ENCODE results near the gene MCM3AP. TPM values are rescaled to one million over a fixed set of nuclear protein-coding genes. Genes with fewer than 3 reads are reported as not detected.
A peak's percentile ranks its signal among the peaks of the same experiment; 100 is the strongest.

The MCM3AP gene
- total RNA-seq, 4 donors from 2014 or later = 58.6 to 89.2 (median 81.9) TPM

DNA sequence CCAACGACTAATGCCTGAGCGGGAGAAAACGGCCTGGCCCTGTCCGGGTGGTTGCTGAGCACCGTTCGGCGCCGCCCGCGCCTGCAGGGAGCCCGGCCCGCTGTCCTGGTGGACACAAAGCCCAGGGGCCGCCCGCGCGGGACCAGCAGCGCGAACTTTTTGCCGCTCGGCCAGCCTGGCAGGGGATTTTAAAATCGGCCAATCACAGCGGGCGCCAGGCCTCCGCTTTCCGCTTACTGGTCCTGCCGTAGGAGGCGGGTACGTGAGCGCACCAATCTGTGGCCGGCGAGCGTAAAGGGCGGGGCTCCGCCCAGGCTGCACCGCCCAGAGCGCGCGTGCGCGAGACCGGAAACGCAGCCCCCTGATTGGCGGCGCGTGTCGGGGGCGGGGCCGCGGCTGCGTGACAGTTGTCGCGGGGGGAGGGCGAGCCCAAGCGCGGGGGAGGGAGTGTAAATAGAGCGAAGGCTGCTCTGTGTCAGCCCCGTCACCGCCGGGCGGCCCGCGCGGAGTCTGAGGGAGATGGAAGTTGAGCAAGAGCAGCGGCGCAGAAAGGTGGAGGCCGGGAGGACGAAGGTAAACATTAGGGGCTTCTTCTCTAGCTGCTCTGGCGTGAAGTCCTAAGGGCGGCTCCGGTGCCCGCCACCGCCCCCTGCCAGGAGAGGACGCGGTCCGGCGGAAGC is 38.4 kb upstream of the MCM3AP start, which contains the start of the genes C21orf58 and PCNT:
Gene C21orf58 (minus strand): TSS at position 161 of the 680 bp plus-strand sequence. CDS start 1,132 bp downstream, outside the sequence.
Gene PCNT (plus strand): TSS at position 447 of the 680 bp plus-strand sequence. CDS start 73 bp downstream, at position 520.
- Histone ChIP-seq H3K4me1 (peaks cover 18 to 31% (median 28%) of the 10 kb centered on the region in 4 donors), H3K27ac (replicated peaks in 1 of 4) (peak within 1 kb of the TSS; percentile 98 to 100 (median 99)), H3K4me3 (peak within 1 kb of the TSS; percentile 95 to 99 (median 98)), H3K9me3 (no peaks in the 10 kb centered on the region), H3K27me3 (no peaks in the 10 kb centered on the region), H3K36me3 (peaks cover 0 to 20% (median 15%) of the 10 kb centered on the region in 4 donors)
- intact Hi-C loops (cut with DNase I) = loop anchor here (2.0 to 10.0 kb wide), 4 partner anchors 39 to 349 kb away; partner anchors contain the start of genes DIP2A, LSS and MCM3AP
- TF ChIP-seq EP300 (IDR thresholded peaks at IDR 0.05) = no peak
- peak in 1 of 2 donors; percentile 83 for TF ChIP-seq POLR2AphosphoS5 (IDR thresholded peaks at IDR 0.05)
- WGBS = 0% methylated on average over 10 of the region's 76 CpGs
- DNase-seq (ENCODE audit: extremely low spot score) = peak; percentile 99

DNA sequence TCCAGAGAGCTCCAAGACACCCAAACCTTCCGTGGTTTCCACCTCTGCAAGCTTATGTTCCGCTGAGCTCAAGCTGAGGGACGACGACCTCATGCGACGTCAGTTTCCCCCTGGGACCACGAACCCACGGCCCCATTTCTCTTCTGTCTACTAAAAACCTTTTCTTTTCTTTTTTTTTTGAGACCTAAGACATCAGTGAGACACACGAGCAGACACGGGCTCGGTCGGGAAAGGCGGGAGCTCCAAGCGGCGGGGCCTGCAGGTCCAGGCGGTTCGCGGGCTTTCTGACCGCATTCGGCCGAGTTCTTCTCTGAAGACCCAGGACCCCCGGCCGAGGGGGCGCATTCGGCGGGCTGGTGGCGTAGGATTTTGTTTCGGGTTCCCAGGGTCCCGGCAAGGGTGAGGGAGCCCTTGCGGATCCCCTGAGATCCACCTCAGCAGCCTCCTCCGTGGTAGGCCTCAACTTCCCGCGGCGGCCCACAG is 37.9 kb upstream of the MCM3AP start:
- no peaks in the 10 kb centered on the region for H3K9me3 ChIP-seq
- DNase-seq (ENCODE audit: extremely low spot score) = no peak
- peaks cover 23 to 31% (median 28%) of the 10 kb centered on the region in 4 donors for H3K4me1 ChIP-seq
- peaks cover 0 to 14% (median 11%) of the 10 kb centered on the region in 4 donors for H3K36me3 ChIP-seq
- H3K27me3 ChIP-seq = no peaks in the 10 kb centered on the region
- peak overlapping the region; percentile 95 to 99 (median 98) for H3K4me3 ChIP-seq
- TF ChIP-seq, protein P1, sequence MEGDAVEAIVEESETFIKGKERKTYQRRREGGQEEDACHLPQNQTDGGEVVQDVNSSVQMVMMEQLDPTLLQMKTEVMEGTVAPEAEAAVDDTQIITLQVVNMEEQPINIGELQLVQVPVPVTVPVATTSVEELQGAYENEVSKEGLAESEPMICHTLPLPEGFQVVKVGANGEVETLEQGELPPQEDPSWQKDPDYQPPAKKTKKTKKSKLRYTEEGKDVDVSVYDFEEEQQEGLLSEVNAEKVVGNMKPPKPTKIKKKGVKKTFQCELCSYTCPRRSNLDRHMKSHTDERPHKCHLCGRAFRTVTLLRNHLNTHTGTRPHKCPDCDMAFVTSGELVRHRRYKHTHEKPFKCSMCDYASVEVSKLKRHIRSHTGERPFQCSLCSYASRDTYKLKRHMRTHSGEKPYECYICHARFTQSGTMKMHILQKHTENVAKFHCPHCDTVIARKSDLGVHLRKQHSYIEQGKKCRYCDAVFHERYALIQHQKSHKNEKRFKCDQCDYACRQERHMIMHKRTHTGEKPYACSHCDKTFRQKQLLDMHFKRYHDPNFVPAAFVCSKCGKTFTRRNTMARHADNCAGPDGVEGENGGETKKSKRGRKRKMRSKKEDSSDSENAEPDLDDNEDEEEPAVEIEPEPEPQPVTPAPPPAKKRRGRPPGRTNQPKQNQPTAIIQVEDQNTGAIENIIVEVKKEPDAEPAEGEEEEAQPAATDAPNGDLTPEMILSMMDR (IDR thresholded peaks at IDR 0.05) = no peak
- TF ChIP-seq POLR2A (IDR thresholded peaks at IDR 0.05; ENCODE audit: low read depth) (no peak), POLR2AphosphoS5 (IDR thresholded peaks at IDR 0.05) (no peak), EP300 (IDR thresholded peaks at IDR 0.05) (no peak)
- peak overlapping the region; percentile 43 to 99 (median 98) for H3K27ac ChIP-seq (replicated peaks in 1 of 4)
- WGBS = 2% methylated on average over 25 of the region's 34 CpGs
- intact Hi-C loops (cut with DNase I) = loop anchor here (10.0 kb wide), 2 partner anchors 132 to 348 kb away; partner anchors contain the start of gene DIP2A

DNA sequence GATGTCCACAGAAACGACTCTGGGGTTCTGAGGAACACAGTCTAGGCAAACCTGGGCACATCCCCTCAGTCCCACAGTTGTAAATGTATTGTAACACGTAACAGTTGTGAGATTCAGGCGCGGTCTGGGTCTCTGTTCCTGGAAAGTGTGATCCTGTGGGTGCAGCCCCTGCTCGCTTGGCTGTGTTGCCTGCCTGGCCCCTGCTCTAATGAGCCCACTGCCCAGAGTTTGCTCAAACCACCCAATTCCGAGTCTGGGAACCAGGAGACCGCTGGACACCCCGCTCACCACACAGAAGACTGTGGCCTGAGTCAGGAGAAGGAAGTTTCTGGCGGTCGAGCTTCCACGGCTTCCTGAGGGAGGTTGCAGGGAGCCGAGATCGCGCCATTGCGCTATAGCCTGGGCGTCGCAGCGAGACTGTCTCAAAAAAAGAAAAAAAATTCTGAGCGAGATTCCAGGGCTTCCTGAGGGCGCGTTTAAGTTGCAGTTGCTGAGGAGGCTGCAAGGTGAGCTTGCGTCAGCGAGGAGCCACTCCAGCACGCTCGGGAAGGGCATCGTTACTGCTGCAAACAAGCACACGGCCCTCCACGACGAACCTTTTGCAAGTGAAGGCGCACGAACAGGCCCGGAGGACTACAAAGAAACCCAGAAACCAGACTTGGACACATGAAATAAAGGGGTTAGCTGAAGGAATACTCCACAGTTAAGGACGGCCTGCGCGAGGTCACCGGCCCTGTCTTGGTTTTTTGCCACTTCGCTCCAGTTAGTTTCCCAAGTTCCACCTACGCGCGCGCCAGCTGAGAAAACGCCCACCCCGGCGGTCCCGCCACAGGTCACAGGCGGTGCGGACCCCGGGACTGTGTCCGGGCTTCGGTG is 37.2 kb upstream of the MCM3AP start:
- Histone ChIP-seq H3K4me3 (peak overlapping the region; percentile 95 to 99 (median 98)), H3K9me3 (no peaks in the 10 kb centered on the region), H3K36me3 (peaks cover 0 to 8% (median 5%) of the 10 kb centered on the region in 4 donors), H3K27ac (replicated peaks in 1 of 4) (peak overlapping the region in 2 of 4 donors; percentile 98 to 99), H3K27me3 (no peaks in the 10 kb centered on the region), H3K4me1 (peaks cover 27 to 31% (median 29%) of the 10 kb centered on the region in 4 donors)
- 6% methylated on average over 31 of the region's 50 CpGs for WGBS
- TF ChIP-seq, protein P1 (IDR thresholded peaks at IDR 0.05) = no peak
- TF ChIP-seq POLR2AphosphoS5 (IDR thresholded peaks at IDR 0.05) (no peak), EP300 (IDR thresholded peaks at IDR 0.05) (no peak), POLR2A (IDR thresholded peaks at IDR 0.05; ENCODE audit: low read depth) (no peak)
- DNase-seq (ENCODE audit: extremely low spot score) = no peak
- intact Hi-C loops (cut with DNase I) = loop anchor here (10.0 kb wide), 2 partner anchors 132 to 348 kb away; partner anchors contain the start of gene DIP2A

DNA sequence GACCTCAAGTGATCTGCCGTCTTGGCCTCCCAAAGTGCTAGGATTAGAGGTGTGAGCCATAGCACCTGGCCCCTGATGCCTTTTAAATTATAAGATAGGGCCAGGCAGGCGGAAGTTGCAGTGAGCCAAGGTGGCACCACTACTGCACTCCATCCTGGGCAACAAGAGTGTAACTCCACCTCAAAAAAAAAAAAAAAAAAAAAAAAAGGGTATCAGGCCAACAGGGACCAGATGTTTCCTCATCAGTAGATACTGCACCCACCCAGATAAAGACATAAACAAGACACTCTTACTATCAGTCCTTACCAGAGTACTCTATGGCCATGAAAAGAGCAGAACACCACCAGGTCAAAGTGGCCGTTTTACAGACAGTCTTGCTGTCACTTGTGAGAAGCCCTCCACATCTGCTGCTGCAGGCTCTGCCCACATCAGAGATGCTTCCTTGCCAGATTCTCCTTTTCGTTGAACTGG is 35.0 kb upstream of the MCM3AP start:
- H3K27ac ChIP-seq (replicated peaks in 1 of 4) = no peak overlapping the region
- H3K27me3 ChIP-seq = no peaks in the 10 kb centered on the region
- intact Hi-C loops (cut with DNase I) = loop anchor here (10.0 kb wide), 2 partner anchors 134 to 346 kb away; partner anchors contain the start of gene DIP2A
- DNase-seq (ENCODE audit: extremely low spot score) = no peak
- H3K36me3 ChIP-seq = no peaks in the 10 kb centered on the region
- H3K4me1 ChIP-seq = peaks cover 17 to 24% (median 20%) of the 10 kb centered on the region in 4 donors
- no peak overlapping the region for H3K4me3 ChIP-seq
- WGBS = 58% methylated on average over 4 of the region's 4 CpGs
- TF ChIP-seq POLR2A (IDR thresholded peaks at IDR 0.05; ENCODE audit: low read depth) (no peak), POLR2AphosphoS5 (IDR thresholded peaks at IDR 0.05) (no peak), EP300 (IDR thresholded peaks at IDR 0.05) (no peak)
- TF ChIP-seq, protein P1 (IDR thresholded peaks at IDR 0.05) = no peak
- no peaks in the 10 kb centered on the region for H3K9me3 ChIP-seq

Data from esophagus muscularis mucosa (tissue), 4 donors.